Gastroesophageal sphincter (tissue), 4 donors: ENCODE data around the gene TBC1D25. TPM values are rescaled to one million over a fixed set of nuclear protein-coding genes. Genes with fewer than 3 reads are reported as not detected.
A peak's percentile ranks its signal among the peaks of the same experiment; 100 is the strongest.

Source experiments
- ATAC-seq: fragments of 150-250 bp; one replicate; pipeline ENCODE4 v1.9.1; 2016; ENCODE audit warnings: mild to moderate bottlenecking, moderate library complexity
- H3K27ac ChIP-seq, 4 donors: fragments of 200-600 bp; sonication (generic) in 3 of 4; 1 replicate in 3 of 4; 2 replicates in 1 of 4; pipeline ENCODE4 v1.5.1; 2016 to 2019
- H3K27me3 ChIP-seq: fragments of 200-600 bp; sonication (generic); one replicate; pipeline ENCODE4 v1.5.1; 2019
- H3K36me3 ChIP-seq, 2 donors: fragments of 200-600 bp; sonication (generic); one replicate each; pipeline ENCODE4 v1.5.1; 2019; ENCODE audit warnings: control low read depth in 1 of 2
- H3K4me1 ChIP-seq, 3 donors: fragments of 200-600 bp; sonication (generic); 1 replicate in 2 of 3; 2 replicates in 1 of 3; pipeline ENCODE4 v1.5.1; 2016 to 2019; ENCODE audit warnings: control low read depth in 2 of 3
- H3K4me3 ChIP-seq, 2 donors: fragments of 200-600 bp; sonication (generic); one replicate each; pipeline ENCODE4 v1.5.1; 2019; ENCODE audit warnings: mild to moderate bottlenecking in 1 of 2, moderate library complexity in 1 of 2
- H3K9me3 ChIP-seq, 3 donors: fragments of 200-600 bp; sonication (generic); one replicate each; pipeline ENCODE4 v1.5.1; 2017 to 2019; ENCODE audit warnings: control low read depth in 2 of 3
- EP300 ChIP-seq: sonication (generic); formaldehyde crosslinking; IDR thresholded peaks from one replicate; pipeline ENCODE4 v1.6.1; 2017; ENCODE audit warnings: antibody characterized with exemption, mild to moderate bottlenecking
- POLR2A ChIP-seq, 2 donors: fragments of 450-650 bp; IDR thresholded peaks; one replicate each; pipeline ENCODE4 v1.6.1; 2017; ENCODE audit warnings: antibody characterized with exemption in 2 of 2, mild to moderate bottlenecking in 2 of 2, moderate library complexity in 1 of 2
- POLR2AphosphoS5 ChIP-seq: sonication (generic); formaldehyde crosslinking; IDR thresholded peaks from one replicate; pipeline ENCODE4 v1.6.1; 2017; ENCODE audit warnings: antibody characterized with exemption
- WGBS, 2 donors: methylation state at CpG; one replicate each; pipeline ENCODE4 v1.1.5; 2018; ENCODE audit warnings: low coverage in 1 of 2; 5-methylcytosine and 5-hydroxymethylcytosine counted together
- total RNA-seq, 4 donors: library from RNA; depleted of rRNA; stranded (reverse); fragments of >200 nt; gene quantifications; one replicate each; pipeline ENCODE4 v1.1.0, GENCODE V29; 2016
- TF ChIP-seq, protein P1 (sequence below), 4 experiments: fragments of 200-600 bp in 2 of 4; fragments of 450-650 bp in 2 of 4; sonication (generic) in 1 of 4; IDR thresholded peaks; one replicate each; pipeline ENCODE4 v1.5.1; 2017 to 2019; ENCODE audit warnings: antibody characterized with exemption in 4 of 4, mild to moderate bottlenecking in 2 of 4, moderate library complexity in 2 of 4

Gene TBC1D25
- total RNA-seq, 4 donors from 2014 or later, result 8.4 to 16.9 (median 12.7) TPM

DNA sequence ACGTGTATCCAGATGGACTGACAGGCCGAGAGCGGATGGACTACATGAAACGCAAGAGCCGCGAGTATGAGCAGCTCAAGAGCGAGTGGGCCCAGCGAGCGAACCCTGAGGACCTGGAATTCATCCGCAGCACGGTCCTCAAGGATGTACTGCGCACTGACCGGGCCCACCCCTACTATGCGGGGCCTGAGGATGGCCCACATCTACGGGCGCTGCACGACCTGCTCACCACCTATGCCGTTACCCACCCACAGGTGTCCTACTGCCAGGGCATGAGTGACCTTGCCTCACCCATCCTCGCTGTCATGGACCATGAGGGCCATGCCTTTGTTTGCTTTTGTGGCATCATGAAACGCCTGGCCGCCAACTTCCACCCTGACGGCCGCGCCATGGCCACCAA is 20.1 kb downstream of the TBC1D25 start:
- 100% methylated on average over 1 of the region's 24 CpGs; no CpG with 5 or more reads in 1 of the 2 donors for WGBS, 2 donors
- no peak for ATAC-seq

DNA sequence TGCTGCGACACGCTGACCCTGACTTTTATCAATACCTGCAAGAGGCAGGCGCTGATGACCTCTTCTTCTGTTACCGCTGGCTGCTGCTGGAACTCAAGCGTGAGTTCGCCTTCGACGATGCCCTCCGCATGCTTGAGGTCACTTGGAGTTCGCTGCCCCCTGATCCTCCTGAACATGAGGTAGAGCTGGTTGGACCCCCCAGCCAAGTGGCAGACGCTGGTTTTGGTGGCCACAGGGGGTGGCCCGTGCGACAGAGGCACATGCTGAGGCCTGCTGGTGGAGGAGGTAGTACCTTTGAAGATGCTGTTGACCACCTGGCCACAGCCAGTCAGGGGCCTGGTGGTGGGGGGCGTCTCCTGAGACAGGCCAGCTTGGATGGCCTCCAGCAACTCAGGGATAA is 20.5 kb downstream of the TBC1D25 start:
- Histone ChIP-seq H3K27me3 (no peaks in the 10 kb centered on the region), H3K36me3 (peaks cover 0 to 62% of the 10 kb centered on the region in 2 donors), H3K9me3 (no peaks in the 10 kb centered on the region), H3K4me3 (no peak overlapping the region), H3K27ac (no peak overlapping the region), H3K4me1 (no peaks in the 10 kb centered on the region)
- 100% methylated on average over 1 of the region's 14 CpGs; no CpG with 5 or more reads in 1 of the 2 donors for WGBS, 2 donors
- no peak for ATAC-seq
- no peak for TF ChIP-seq EP300

More for the DNA sequence above, 20.1 kb downstream of the TBC1D25 start:
- TF ChIP-seq POLR2A (IDR thresholded peaks at IDR 0.05) (no peak), POLR2AphosphoS5 (no peak), EP300 (no peak)
- TF ChIP-seq, protein P1, sequence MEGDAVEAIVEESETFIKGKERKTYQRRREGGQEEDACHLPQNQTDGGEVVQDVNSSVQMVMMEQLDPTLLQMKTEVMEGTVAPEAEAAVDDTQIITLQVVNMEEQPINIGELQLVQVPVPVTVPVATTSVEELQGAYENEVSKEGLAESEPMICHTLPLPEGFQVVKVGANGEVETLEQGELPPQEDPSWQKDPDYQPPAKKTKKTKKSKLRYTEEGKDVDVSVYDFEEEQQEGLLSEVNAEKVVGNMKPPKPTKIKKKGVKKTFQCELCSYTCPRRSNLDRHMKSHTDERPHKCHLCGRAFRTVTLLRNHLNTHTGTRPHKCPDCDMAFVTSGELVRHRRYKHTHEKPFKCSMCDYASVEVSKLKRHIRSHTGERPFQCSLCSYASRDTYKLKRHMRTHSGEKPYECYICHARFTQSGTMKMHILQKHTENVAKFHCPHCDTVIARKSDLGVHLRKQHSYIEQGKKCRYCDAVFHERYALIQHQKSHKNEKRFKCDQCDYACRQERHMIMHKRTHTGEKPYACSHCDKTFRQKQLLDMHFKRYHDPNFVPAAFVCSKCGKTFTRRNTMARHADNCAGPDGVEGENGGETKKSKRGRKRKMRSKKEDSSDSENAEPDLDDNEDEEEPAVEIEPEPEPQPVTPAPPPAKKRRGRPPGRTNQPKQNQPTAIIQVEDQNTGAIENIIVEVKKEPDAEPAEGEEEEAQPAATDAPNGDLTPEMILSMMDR (IDR thresholded peaks at IDR 0.05), result no peak
- Histone ChIP-seq H3K9me3 (no peaks in the 10 kb centered on the region), H3K4me1 (no peaks in the 10 kb centered on the region), H3K36me3 (peaks cover 0 to 66% of the 10 kb centered on the region in 2 donors), H3K27ac (no peak overlapping the region), H3K27me3 (no peaks in the 10 kb centered on the region), H3K4me3 (no peak overlapping the region)

DNA sequence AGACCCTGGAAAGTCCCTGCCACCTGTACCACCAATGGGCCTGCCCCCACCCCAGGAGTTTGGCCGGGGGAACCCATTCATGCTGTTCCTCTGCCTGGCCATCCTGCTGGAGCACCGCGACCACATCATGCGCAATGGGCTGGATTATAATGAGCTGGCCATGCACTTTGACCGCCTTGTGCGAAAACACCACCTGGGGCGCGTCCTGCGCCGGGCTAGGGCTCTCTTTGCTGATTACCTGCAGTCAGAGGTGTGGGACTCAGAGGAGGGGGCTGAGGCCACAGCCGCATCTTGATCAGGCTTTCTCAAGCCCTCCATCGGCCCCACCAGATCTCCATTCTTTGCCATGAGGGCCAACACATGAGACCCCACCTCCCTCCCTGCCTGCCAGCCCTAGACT is 21.2 kb downstream of the TBC1D25 start:
- Histone ChIP-seq H3K27ac (no peak overlapping the region), H3K27me3 (no peaks in the 10 kb centered on the region), H3K4me3 (no peak overlapping the region), H3K4me1 (no peaks in the 10 kb centered on the region), H3K9me3 (no peaks in the 10 kb centered on the region), H3K36me3 (peaks cover 0 to 56% of the 10 kb centered on the region in 2 donors)
- WGBS, 2 donors, result no CpG with 5 or more reads among the region's 12 CpGs
- TF ChIP-seq POLR2A (IDR thresholded peaks at IDR 0.05), result no peak
- no peak for TF ChIP-seq EP300
- no peak for TF ChIP-seq POLR2AphosphoS5
- TF ChIP-seq, protein P1 (IDR thresholded peaks at IDR 0.05), result no peak
- ATAC-seq, result no peak

DNA sequence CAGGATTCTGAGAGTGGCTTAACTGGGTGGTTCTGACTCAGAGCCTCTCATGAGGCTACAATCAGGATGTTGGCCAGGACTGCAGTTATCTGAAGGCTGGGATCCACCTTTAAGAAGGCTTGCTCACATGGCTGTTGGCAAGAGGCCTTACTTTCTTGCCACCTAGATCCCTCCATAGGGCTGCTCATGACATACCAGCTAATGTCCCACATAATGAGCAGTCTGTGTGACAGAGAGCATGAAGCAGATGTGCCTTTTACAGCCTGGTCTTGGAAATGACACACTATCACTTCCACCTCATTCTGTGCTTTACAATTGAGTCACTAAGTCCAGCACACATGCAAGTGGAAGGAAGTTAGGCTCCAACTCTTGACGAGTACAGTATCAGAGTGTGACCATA is 30.4 kb downstream of the TBC1D25 start:
- no peak for TF ChIP-seq POLR2AphosphoS5
- TF ChIP-seq POLR2A (IDR thresholded peaks at IDR 0.05), result no peak
- TF ChIP-seq, protein P1 (IDR thresholded peaks at IDR 0.05), result no peak
- TF ChIP-seq EP300, result no peak
- 50 to 80% methylated on average over 1 of the region's 1 CpG for WGBS, 2 donors
- no peak for ATAC-seq

DNA sequence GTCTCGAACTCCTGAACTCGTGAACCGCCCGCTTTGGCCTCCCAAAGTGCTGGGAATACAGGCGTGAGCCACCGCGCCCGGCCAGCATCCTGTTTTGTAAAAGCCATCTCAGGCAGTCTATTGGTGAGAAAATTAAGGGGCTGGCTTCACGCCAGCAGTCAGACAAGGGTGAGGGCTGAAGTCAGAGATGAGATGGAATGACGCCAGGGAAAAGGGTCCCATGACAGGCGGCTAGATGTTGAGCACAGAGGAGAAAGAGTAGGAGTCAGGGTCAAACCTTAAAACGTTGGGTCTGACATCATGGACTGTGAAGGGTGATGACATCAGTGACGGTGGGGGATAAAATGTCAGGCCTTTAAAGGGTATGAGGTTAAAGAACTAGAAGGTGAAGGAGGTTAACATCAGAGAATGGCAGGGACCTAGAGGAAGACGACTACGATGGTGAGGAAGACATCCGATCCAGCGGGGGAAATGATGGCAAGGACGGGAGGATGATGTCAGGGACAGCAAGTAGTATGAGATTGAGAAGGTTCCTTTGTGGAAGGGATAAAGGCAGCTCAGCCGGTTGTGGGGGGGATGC is 34.3 kb downstream of the TBC1D25 start:
- H3K4me3 ChIP-seq, result peak overlapping the region; percentile 59 to 75
- ATAC-seq, result peak; percentile 22
- H3K27me3 ChIP-seq, result no peaks in the 10 kb centered on the region
- H3K36me3 ChIP-seq, result peaks cover 3 to 37% of the 10 kb centered on the region in 2 donors
- H3K4me1 ChIP-seq, result peaks cover 6 to 16% (median 13%) of the 10 kb centered on the region in 3 donors
- WGBS, 2 donors, result 0 to 52% methylated on average over 8 to 10 of the region's 19 CpGs
- H3K27ac ChIP-seq, result peak overlapping the region; percentile 94 to 98 (median 97)
- H3K9me3 ChIP-seq, result no peaks in the 10 kb centered on the region
- TF ChIP-seq POLR2A (IDR thresholded peaks at IDR 0.05), result no peak
- TF ChIP-seq, protein P1 (IDR thresholded peaks at IDR 0.05), result no peak
- TF ChIP-seq EP300, result no peak
- TF ChIP-seq POLR2AphosphoS5, result no peak

More for the DNA sequence above, 30.4 kb downstream of the TBC1D25 start:
- H3K27ac ChIP-seq, result no peak overlapping the region
- H3K27me3 ChIP-seq, result no peaks in the 10 kb centered on the region
- H3K36me3 ChIP-seq, result no peaks in the 10 kb centered on the region
- no peaks in the 10 kb centered on the region for H3K9me3 ChIP-seq
- H3K4me1 ChIP-seq, result no peaks in the 10 kb centered on the region
- no peak overlapping the region for H3K4me3 ChIP-seq
